GM18526 (cell line): ENCODE measurements around the gene KLHL3.

Experiments
- POLR2A ChIP-seq: IDR thresholded peaks from 3 replicates; pipeline ENCODE4 v1.6.1; 2011; ENCODE audit not compliant: insufficient read length; ENCODE audit errors: extremely low read depth

The KLHL3 gene

GRCh38 chr5:137727623-137728022 lies 8.3 kb downstream of the KLHL3 start:
- TF ChIP-seq POLR2A: no peak

GRCh38 chr5:137724251-137724650 lies 11.6 kb downstream of the KLHL3 start:
- TF ChIP-seq POLR2A: no peak

GRCh38 chr5:137718611-137719010 lies 17.3 kb downstream of the KLHL3 start:
- TF ChIP-seq POLR2A: no peak

GRCh38 chr5:137716337-137716736 lies 19.6 kb downstream of the KLHL3 start:
- no peak for TF ChIP-seq POLR2A

GRCh38 chr5:137715456-137715855 lies 20.4 kb downstream of the KLHL3 start:
- TF ChIP-seq POLR2A: no peak

- no peak for TF ChIP-seq POLR2A
Observed at GRCh38 chr5:137714946-137715345, 20.9 kb downstream of the KLHL3 start.

- TF ChIP-seq POLR2A: no peak
Observed at GRCh38 chr5:137714494-137714893, 21.4 kb downstream of the KLHL3 start.

GRCh38 chr5:137712139-137712667 lies 23.7 kb downstream of the KLHL3 start:
- TF ChIP-seq POLR2A: no peak

GRCh38 chr5:137710086-137710485 lies 25.8 kb downstream of the KLHL3 start:
- TF ChIP-seq POLR2A: no peak

- TF ChIP-seq POLR2A: no peak
Observed at GRCh38 chr5:137708796-137709559, 26.9 kb downstream of the KLHL3 start.

GRCh38 chr5:137708062-137708461 lies 27.8 kb downstream of the KLHL3 start:
- TF ChIP-seq POLR2A: no peak

- TF ChIP-seq POLR2A: no peak
Observed at GRCh38 chr5:137706841-137707240, 29.0 kb downstream of the KLHL3 start.

GRCh38 chr5:137705106-137705505 lies 30.8 kb downstream of the KLHL3 start:
- TF ChIP-seq POLR2A: no peak

- TF ChIP-seq POLR2A: no peak
Observed at GRCh38 chr5:137703565-137703964, 32.3 kb downstream of the KLHL3 start.

GRCh38 chr5:137700282-137700680 lies 35.6 kb downstream of the KLHL3 start:
- TF ChIP-seq POLR2A: no peak

GRCh38 chr5:137699336-137700281 lies 36.3 kb downstream of the KLHL3 start:
- no peak for TF ChIP-seq POLR2A
